OCI-LY1 (cell line): ENCODE measurements around the gene TBC1D14.

Experiments used
- H2AFZ ChIP-seq: fragments of 200-600 bp; sonication (generic), shearing (Covaris generic); 2 replicates; pipeline ENCODE4 v1.6.0; 2014; ENCODE audit warnings: antibody characterized with exemption, mild to moderate bottlenecking, low read length
- H3F3A ChIP-seq: fragments of 200-600 bp; sonication (generic), shearing (Covaris generic); 2 replicates; pipeline ENCODE4 v1.6.0; 2014; ENCODE audit warnings: mild to moderate bottlenecking, antibody characterized with exemption, low read length, moderate library complexity; ENCODE audit not compliant: insufficient read depth
- H3K27ac ChIP-seq: fragments of 200-600 bp; sonication (generic); 2 replicates; pipeline ENCODE4 v1.5.1; 2014; ENCODE audit warnings: low read length, mixed run types, mild to moderate bottlenecking, low read depth; ENCODE audit not compliant: poor library complexity, severe bottlenecking
- H3K27me3 ChIP-seq: fragments of 200-600 bp; sonication (generic); 2 replicates; pipeline ENCODE4 v1.6.0; 2014; ENCODE audit warnings: antibody characterized with exemption, mild to moderate bottlenecking, low read length, moderate library complexity; ENCODE audit not compliant: insufficient read depth
- H3K36me3 ChIP-seq: fragments of 200-600 bp; sonication (generic); 2 replicates; pipeline ENCODE4 v1.6.1; 2014; ENCODE audit warnings: mild to moderate bottlenecking, antibody characterized with exemption, low read length, moderate library complexity, mixed read lengths; ENCODE audit not compliant: insufficient read depth
- H3K4me1 ChIP-seq: fragments of 200-600 bp; sonication (generic); 2 replicates; pipeline ENCODE4 v1.5.1; 2014; ENCODE audit warnings: mild to moderate bottlenecking, low read length, moderate library complexity; ENCODE audit not compliant: insufficient read depth, severe bottlenecking
- H3K4me2 ChIP-seq: fragments of 200-600 bp; sonication (generic), shearing (Covaris generic); 2 replicates; pipeline ENCODE4 v1.6.1; 2014; ENCODE audit warnings: low read length
- H3K4me3 ChIP-seq: fragments of 200-600 bp; sonication (generic); 2 replicates; pipeline ENCODE4 v1.5.1; 2014; ENCODE audit warnings: low read length, low read depth, mild to moderate bottlenecking, mixed read lengths; ENCODE audit not compliant: poor library complexity, severe bottlenecking
- H3K79me2 ChIP-seq: fragments of 200-600 bp; shearing (Covaris generic); 2 replicates; pipeline ENCODE4 v1.6.1; 2016; ENCODE audit warnings: mixed run types, low read length, mixed read lengths; ENCODE audit not compliant: insufficient read depth
- H3K9ac ChIP-seq: fragments of 200-600 bp; sonication (generic), shearing (Covaris generic); 2 replicates; pipeline ENCODE4 v1.6.1; 2014; ENCODE audit warnings: mild to moderate bottlenecking, low read length, mixed read lengths
- H3K9me2 ChIP-seq: fragments of 200-600 bp; sonication (generic), shearing (Covaris generic); 2 replicates; pipeline ENCODE4 v1.6.1; 2014; ENCODE audit warnings: low read depth, mild to moderate bottlenecking, low read length, mixed read lengths
- H3K9me3 ChIP-seq: fragments of 200-600 bp; shearing (Covaris generic); 2 replicates; pipeline ENCODE4 v1.6.1; 2014; ENCODE audit warnings: low read length, mixed read lengths
- H4K20me1 ChIP-seq: fragments of 200-600 bp; sonication (generic), shearing (Covaris generic); 2 replicates; pipeline ENCODE4 v1.6.0; 2016; ENCODE audit warnings: mild to moderate bottlenecking, low read length; ENCODE audit not compliant: insufficient read depth
- EZH2 ChIP-seq: fragments of 200-600 bp; sonication (generic), shearing (Covaris generic); IDR thresholded peaks from 2 replicates; pipeline ENCODE4 v1.8.0; 2017; ENCODE audit warnings: borderline replicate concordance, mixed run types, mild to moderate bottlenecking, antibody characterized with exemption, low read length, moderate library complexity, mixed read lengths
- TF ChIP-seq, protein P1 (sequence below): fragments of 200-600 bp; sonication (generic), shearing (Covaris generic); IDR thresholded peaks from 2 replicates; pipeline ENCODE4 v1.5.1; 2017; ENCODE audit warnings: mild to moderate bottlenecking, antibody characterized with exemption, low read length, moderate library complexity, mixed read lengths

The TBC1D14 gene

DNA sequence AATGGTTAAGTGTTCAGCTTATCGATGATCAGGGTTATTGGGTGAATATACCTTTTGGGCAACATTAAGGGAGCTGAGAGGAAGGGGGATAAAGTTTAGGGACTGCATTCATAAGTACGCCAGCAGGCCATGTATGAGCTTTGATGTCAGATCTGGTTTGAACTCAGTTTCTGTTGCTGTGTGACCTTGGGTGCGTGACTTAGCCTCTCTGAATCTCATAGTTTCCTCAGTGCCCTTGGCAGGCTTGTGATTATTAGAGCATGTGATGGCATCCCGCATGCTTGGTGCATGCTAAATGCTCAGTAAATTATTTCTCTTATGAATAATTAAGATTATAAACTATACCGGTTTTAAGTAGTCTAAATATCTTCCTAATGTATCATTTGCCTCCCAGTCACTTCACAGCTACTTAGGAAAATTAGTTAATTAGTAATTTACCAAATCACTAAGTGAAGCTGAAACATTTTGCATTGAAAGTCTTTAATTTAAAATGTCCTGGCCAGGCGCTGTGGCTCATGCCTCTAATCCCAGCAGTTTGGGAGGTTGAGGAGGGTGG lies 3.8 kb downstream of the TBC1D14 start:
- Histone ChIP-seq H3K4me1 (peaks cover 73% of the 10 kb centered on the region), H3K27me3 (no peaks in the 10 kb centered on the region), H4K20me1 (no peaks in the 10 kb centered on the region), H2AFZ (no peak overlapping the region), H3K27ac (peak overlapping the region; percentile 79), H3K4me3 (no peak overlapping the region), H3F3A (no peaks in the 10 kb centered on the region), H3K9ac (no peak overlapping the region), H3K9me3 (no peaks in the 10 kb centered on the region), H3K79me2 (no peaks in the 10 kb centered on the region), H3K36me3 (no peaks in the 10 kb centered on the region), H3K9me2 (no peaks in the 10 kb centered on the region), H3K4me2 (peak overlapping the region; percentile 52; the same call in 1 of the 2 replicates)
- TF ChIP-seq, protein P1, sequence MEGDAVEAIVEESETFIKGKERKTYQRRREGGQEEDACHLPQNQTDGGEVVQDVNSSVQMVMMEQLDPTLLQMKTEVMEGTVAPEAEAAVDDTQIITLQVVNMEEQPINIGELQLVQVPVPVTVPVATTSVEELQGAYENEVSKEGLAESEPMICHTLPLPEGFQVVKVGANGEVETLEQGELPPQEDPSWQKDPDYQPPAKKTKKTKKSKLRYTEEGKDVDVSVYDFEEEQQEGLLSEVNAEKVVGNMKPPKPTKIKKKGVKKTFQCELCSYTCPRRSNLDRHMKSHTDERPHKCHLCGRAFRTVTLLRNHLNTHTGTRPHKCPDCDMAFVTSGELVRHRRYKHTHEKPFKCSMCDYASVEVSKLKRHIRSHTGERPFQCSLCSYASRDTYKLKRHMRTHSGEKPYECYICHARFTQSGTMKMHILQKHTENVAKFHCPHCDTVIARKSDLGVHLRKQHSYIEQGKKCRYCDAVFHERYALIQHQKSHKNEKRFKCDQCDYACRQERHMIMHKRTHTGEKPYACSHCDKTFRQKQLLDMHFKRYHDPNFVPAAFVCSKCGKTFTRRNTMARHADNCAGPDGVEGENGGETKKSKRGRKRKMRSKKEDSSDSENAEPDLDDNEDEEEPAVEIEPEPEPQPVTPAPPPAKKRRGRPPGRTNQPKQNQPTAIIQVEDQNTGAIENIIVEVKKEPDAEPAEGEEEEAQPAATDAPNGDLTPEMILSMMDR = no peak
- TF ChIP-seq EZH2 = no peak

DNA sequence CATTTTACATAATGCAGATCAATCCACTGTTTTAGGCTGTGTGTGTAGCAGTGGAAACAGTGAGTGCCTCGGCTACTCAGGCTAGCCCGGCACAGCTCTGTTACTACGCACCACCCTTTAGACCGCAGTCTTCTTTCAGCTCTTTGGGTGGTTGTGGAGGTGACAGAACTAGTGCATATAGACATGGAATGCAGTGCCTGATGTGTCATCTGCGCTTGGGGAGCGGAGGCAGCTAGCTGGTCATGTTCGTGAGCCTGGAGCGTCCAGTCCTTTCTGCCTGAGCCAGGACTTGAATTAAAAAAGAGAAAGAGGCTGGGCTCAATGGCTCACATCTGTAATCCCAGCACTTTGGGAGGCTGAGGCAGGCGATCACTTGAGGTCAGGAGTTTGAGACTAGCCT lies 4.8 kb downstream of the TBC1D14 start:
- Histone ChIP-seq H3F3A (no peaks in the 10 kb centered on the region), H3K9me2 (no peaks in the 10 kb centered on the region), H3K36me3 (no peaks in the 10 kb centered on the region), H3K79me2 (no peaks in the 10 kb centered on the region), H3K4me3 (no peak overlapping the region), H3K4me1 (peaks cover 72% of the 10 kb centered on the region), H3K9me3 (no peaks in the 10 kb centered on the region), H3K27me3 (no peaks in the 10 kb centered on the region), H3K27ac (no peak overlapping the region), H2AFZ (no peak overlapping the region), H3K4me2 (no peak overlapping the region), H4K20me1 (no peaks in the 10 kb centered on the region), H3K9ac (no peak overlapping the region)
- no peak for TF ChIP-seq EZH2
- TF ChIP-seq, protein P1 = no peak

DNA sequence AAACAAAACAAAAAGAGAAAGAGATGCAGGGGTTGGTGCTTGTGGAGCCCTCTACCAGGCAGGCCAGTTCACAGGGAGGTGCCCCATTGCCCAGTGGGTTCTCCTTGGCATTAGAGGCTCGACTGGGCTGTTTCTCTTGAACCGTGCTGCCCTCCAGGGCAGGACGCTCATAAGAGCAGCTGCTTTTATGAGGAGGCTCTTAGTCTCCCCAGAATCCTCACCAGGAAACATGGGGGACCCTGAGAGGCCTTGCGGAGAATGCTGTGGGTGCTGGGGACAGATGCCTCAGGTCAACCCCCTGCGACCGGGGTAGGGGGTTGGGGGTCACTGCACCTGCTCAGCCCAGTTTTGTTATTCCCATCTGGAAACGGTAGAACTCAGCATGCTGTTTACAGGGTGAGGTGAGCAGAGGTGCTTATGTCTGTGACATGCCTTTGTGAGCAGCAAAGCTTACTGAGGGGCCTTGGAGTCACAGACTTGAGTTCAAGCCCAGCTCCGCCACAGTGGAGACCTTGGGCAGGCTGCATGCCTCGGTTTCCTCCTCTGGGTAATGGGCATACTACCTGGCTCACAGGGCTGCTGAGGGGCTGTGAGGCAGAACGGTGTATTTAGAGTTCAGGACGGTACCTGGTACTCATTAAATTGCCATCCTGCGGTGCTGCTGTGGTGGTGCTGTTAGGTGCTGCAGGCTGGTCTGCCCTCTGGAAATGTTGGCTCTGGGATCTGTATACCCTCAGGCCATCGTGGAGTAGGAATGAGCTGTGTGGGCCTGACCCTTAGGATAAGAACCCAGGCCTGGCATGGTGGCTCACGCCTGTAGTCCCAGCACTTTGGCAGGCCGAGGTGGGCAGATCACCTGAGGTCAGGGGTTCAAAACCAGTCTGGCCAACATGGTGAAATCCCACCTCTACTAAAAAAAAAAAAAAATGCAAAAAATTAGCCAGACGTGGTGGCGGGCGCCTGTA lies 5.7 kb downstream of the TBC1D14 start:
- Histone ChIP-seq H2AFZ (no peak overlapping the region), H3K4me1 (peaks cover 69% of the 10 kb centered on the region), H3K9me2 (no peaks in the 10 kb centered on the region), H3K27ac (peak overlapping the region; percentile 84), H3K27me3 (no peaks in the 10 kb centered on the region), H4K20me1 (no peaks in the 10 kb centered on the region), H3K4me2 (peak overlapping the region; percentile 24; the same call in 1 of the 2 replicates), H3K9me3 (no peaks in the 10 kb centered on the region), H3K79me2 (no peaks in the 10 kb centered on the region), H3K9ac (no peak overlapping the region), H3K36me3 (no peaks in the 10 kb centered on the region), H3F3A (no peaks in the 10 kb centered on the region), H3K4me3 (no peak overlapping the region)
- TF ChIP-seq, protein P1 = no peak
- no peak for TF ChIP-seq EZH2
